Heart left ventricle (tissue), 13 donors: ENCODE measurements around the gene KRTAP9-6.

ENCODE experiments used
- POLR2A ChIP-seq, 2 donors: fragments of 450-650 bp; IDR thresholded peaks; one replicate each; pipeline ENCODE4 v1.6.1; 2017; ENCODE audit warnings: antibody characterized with exemption in 2 of 2, mild to moderate bottlenecking in 2 of 2, moderate library complexity in 2 of 2
- TF ChIP-seq, protein P1 (sequence below), 12 donors: fragments of 200-600 bp; sonication (generic) in 4 of 12; IDR thresholded peaks; one replicate each; pipeline versions ENCODE4 v1.5.0 to v1.8.0; 2018 to 2022; ENCODE audit warnings: antibody characterized with exemption in 12 of 12, mild to moderate bottlenecking in 5 of 12
- donor health status: ischemic (EF 13 %, LVEDD 7.1; RV severe dilation, severe dysfunction).
- donor health status: DM: no; HTN: yes; CAD: no.
- donor health status: DM: no; HTN: no; CAD: no.
- donor health status: ischemic (EF 25% LVEDD 6.9; RV normal size, moderate dysfunction).
- donor health status: ischemic (EF 25% LVEDD 5.7; RV mildly dilated, moderate dysfunction).
- donor health status: ischemic (EF 35%, LVEDD 5.7; RV mildly dilated, moderate dysfunction).
- donor health status: nonischemic (EF 11% LVEDD 7.7; RV severe dilation, severe dysfunction).
- donor health status: DM: yes; HTN: yes; CAD: no.
- donor health status: PGD.
- donor health status: ischemic (EF 29% LVEDD 5.4; RV normal size, mild dysfunction).
- donor health status: nonischemic (EF 23%, LVEDD 6.1; RV moderate dilation, normal function).

DNA sequence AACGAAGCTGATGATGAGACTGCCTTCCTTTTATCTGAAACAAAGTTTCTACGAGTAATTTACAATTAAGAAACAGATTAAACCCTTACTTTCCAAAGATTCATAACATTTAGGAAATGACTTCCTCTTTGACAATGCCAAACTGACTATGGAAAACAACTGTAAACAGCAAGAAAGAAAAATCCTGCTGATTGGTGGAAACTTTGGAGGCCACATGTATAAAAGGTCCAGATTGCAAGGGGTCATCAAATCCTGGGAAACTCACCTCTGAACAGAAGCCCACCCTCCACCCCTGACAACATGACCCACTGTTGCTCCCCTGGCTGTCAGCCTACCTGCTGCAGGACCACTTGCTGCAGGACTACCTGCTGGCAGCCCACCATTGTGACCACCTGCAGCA, at the start of gene KRTAP9-6:
- TF ChIP-seq POLR2A (IDR thresholded peaks at IDR 0.05), result no peak
- TF ChIP-seq, protein P1, sequence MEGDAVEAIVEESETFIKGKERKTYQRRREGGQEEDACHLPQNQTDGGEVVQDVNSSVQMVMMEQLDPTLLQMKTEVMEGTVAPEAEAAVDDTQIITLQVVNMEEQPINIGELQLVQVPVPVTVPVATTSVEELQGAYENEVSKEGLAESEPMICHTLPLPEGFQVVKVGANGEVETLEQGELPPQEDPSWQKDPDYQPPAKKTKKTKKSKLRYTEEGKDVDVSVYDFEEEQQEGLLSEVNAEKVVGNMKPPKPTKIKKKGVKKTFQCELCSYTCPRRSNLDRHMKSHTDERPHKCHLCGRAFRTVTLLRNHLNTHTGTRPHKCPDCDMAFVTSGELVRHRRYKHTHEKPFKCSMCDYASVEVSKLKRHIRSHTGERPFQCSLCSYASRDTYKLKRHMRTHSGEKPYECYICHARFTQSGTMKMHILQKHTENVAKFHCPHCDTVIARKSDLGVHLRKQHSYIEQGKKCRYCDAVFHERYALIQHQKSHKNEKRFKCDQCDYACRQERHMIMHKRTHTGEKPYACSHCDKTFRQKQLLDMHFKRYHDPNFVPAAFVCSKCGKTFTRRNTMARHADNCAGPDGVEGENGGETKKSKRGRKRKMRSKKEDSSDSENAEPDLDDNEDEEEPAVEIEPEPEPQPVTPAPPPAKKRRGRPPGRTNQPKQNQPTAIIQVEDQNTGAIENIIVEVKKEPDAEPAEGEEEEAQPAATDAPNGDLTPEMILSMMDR (IDR thresholded peaks at IDR 0.05), result no peak
